Measurements from ENCODE around the gene ATP6V1F.

The ATP6V1F gene

GRCh38 chr7:128831178-128831993, 31.3 kb upstream of the ATP6V1F start:
- CTCF ChIA-PET, result no interaction called here
- no peak for DNase-seq (ENCODE audit: low spot score)
- no peak for TF ChIP-seq CTCF (conservative IDR thresholded peaks at IDR 0.05; ENCODE audit: low read depth)
- POLR2A ChIA-PET (ENCODE audit: low non-redundant PET), result interaction anchor here (0.6 kb wide), 1 partner anchor 89 kb away, joined by 5 read pairs; no protein-coding TSS in a partner anchor
- no peak overlapping the region for H3K27ac ChIP-seq

GRCh38 chr7:128831994-128832879, 30.4 kb upstream of the ATP6V1F start:
- ChIA-PET CTCF (interaction anchor here (0.5 kb wide), 1 partner anchor 249 kb away, joined by 3 read pairs; no protein-coding TSS in a partner anchor), POLR2A (ENCODE audit: low non-redundant PET) (interaction anchor here (0.6 kb wide), 1 partner anchor 90 kb away, joined by 5 read pairs; no protein-coding TSS in a partner anchor)
- H3K27ac ChIP-seq, result no peak overlapping the region
- TF ChIP-seq CTCF (conservative IDR thresholded peaks at IDR 0.05; ENCODE audit: low read depth), result no peak
- no peak for DNase-seq (ENCODE audit: low spot score)

GRCh38 chr7:128832880-128833147, 29.8 kb upstream of the ATP6V1F start:
- DNase-seq (ENCODE audit: low spot score), result no peak
- H3K27ac ChIP-seq, result no peak overlapping the region
- POLR2A ChIA-PET (ENCODE audit: low non-redundant PET), result no interaction called here
- TF ChIP-seq CTCF (conservative IDR thresholded peaks at IDR 0.05; ENCODE audit: low read depth), result no peak
- CTCF ChIA-PET, result interaction anchor here (0.5 kb wide), 1 partner anchor 248 kb away, joined by 3 read pairs; no protein-coding TSS in a partner anchor

GRCh38 chr7:128833148-128833945, 29.3 kb upstream of the ATP6V1F start:
- POLR2A ChIA-PET (ENCODE audit: low non-redundant PET), result no interaction called here
- TF ChIP-seq CTCF (conservative IDR thresholded peaks at IDR 0.05; ENCODE audit: low read depth), result no peak
- no peak for DNase-seq (ENCODE audit: low spot score)
- CTCF ChIA-PET, result interaction anchor here (0.5 kb wide), 1 partner anchor 248 kb away, joined by 3 read pairs; no protein-coding TSS in a partner anchor
- H3K27ac ChIP-seq, result no peak overlapping the region

GRCh38 chr7:128833946-128834325, 28.7 kb upstream of the ATP6V1F start:
- no peak for DNase-seq (ENCODE audit: low spot score)
- ChIA-PET POLR2A (ENCODE audit: low non-redundant PET) (no interaction called here), CTCF (no interaction called here)
- no peak overlapping the region for H3K27ac ChIP-seq
- no peak for TF ChIP-seq CTCF (conservative IDR thresholded peaks at IDR 0.05; ENCODE audit: low read depth)

DNA sequence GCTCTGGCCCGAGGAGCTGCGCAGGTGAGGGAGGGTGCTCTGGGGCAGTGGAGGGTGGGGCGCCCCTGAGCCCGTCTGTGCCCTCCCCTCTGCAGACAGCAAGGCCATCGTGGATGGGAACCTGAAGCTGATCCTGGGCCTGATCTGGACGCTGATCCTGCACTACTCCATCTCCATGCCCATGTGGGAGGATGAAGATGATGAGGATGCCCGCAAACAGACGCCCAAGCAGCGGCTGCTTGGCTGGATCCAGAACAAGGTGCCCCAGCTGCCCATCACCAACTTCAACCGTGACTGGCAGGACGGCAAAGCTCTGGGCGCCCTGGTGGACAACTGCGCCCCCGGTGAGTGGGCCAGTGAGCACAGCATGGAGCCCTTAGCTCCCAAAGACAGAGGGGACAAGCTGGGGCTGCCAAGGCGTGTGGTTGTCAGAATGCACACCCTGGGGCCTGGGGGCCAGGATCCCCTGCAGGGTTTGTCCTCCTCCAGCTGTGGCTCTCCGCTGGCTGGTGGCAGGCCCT, 27.4 kb upstream of the ATP6V1F start:
- CTCF ChIA-PET, result no interaction called here
- TF ChIP-seq CTCF (conservative IDR thresholded peaks at IDR 0.05; ENCODE audit: low read depth), result no peak
- POLR2A ChIA-PET (ENCODE audit: low non-redundant PET), result no interaction called here
- no peak for DNase-seq (ENCODE audit: low spot score)
- no peak overlapping the region for H3K27ac ChIP-seq

All from RWPE1 (cell line).